MM.1S (cell line): ENCODE measurements around the gene DCHS1.

ENCODE experiments used
- CTCF ChIP-seq: fragments of 300-600 bp; sonication (generic); IDR thresholded peaks from 2 replicates; pipeline ENCODE4 v1.5.1; 2016; ENCODE audit warnings: antibody characterized with exemption, low read length, mixed read lengths
- EZH2 ChIP-seq: fragments of 300-600 bp; sonication (generic); optimal IDR thresholded peaks from 2 replicates; pipeline ENCODE3; 2017; ENCODE audit warnings: low read depth, mild to moderate bottlenecking, antibody characterized with exemption, low read length, mixed read lengths

- TF ChIP-seq CTCF = no peak
- TF ChIP-seq EZH2 = no peak
These were observed 941 bp upstream of the DCHS1 start for GRCh38 chr11:6656584-6656915.
